ENCODE results near the gene ENTR1.

GRCh38 chr9:136365775-136366222, 44.6 kb downstream of the ENTR1 start:
- TF ChIP-seq CTCF (IDR thresholded peaks at IDR 0.05) (no peak), EZH2 (IDR thresholded peaks at IDR 0.05) (no peak)
